BJ (cell line): ENCODE data around the gene FBXL7. TPM values are rescaled to one million over a fixed set of nuclear protein-coding genes. Genes with fewer than 3 reads are reported as not detected.

Experiments
- CTCF ChIA-PET: fragments of 350-600 bp; formaldehyde crosslinking; extraction: SDS; loops from one replicate; lab custom pipeline; 2021; ENCODE audit warnings: antibody characterized with exemption, inconsistent platforms; lab: Yijun Ruan, JAX
- POLR2A ChIA-PET: fragments of 300-600 bp; sonication (Branson Sonifier 250); formaldehyde crosslinking; extraction: SDS; loops from one replicate; lab custom pipeline; 2021; ENCODE audit warnings: antibody characterized with exemption; lab: Charles Lee
- DNase-seq: peaks from one replicate; pipeline ENCODE4 v3.0.0-alpha.2; 2011; ENCODE audit warnings: low read depth
- H3K27me3 ChIP-seq: 2 replicates; pipeline ENCODE4 v1.6.0; 2011; ENCODE audit warnings: low read length; ENCODE audit not compliant: control insufficient read depth, insufficient read depth
- H3K36me3 ChIP-seq: 2 replicates; pipeline ENCODE4 v1.5.1; 2011; ENCODE audit warnings: low read length; ENCODE audit not compliant: control insufficient read depth, insufficient read depth
- H3K4me3 ChIP-seq: 2 replicates; pipeline ENCODE4 v1.5.1; 2011; ENCODE audit warnings: low read depth, mild to moderate bottlenecking, control low read depth, low read length
- CTCF ChIP-seq: IDR thresholded peaks from 2 replicates; pipeline ENCODE4 v1.5.1; 2011; ENCODE audit warnings: low read depth, mild to moderate bottlenecking, control low read depth, inconsistent platforms, low read length, moderate library complexity; ENCODE audit not compliant: insufficient read depth
- polyA plus RNA-seq: library from polyadenylated mRNA; depleted of rRNA; stranded (reverse); fragments of >200 nt; gene quantifications from 2 replicates; pipeline ENCODE4 v1.2.3, GENCODE V29; 2011

Gene FBXL7
- polyA plus RNA-seq, 1 experiment = 23.2 TPM

GRCh38 chr5:15951550-15951949, 451.6 kb downstream of the FBXL7 start:
- ChIA-PET POLR2A (no interaction called here), CTCF (no interaction called here)
- Histone ChIP-seq H3K36me3 (peaks cover 5% of the 10 kb centered on the region), H3K4me3 (no peak overlapping the region), H3K27me3 (no peaks in the 10 kb centered on the region)
- no peak for DNase-seq
- no peak for TF ChIP-seq CTCF

DNA sequence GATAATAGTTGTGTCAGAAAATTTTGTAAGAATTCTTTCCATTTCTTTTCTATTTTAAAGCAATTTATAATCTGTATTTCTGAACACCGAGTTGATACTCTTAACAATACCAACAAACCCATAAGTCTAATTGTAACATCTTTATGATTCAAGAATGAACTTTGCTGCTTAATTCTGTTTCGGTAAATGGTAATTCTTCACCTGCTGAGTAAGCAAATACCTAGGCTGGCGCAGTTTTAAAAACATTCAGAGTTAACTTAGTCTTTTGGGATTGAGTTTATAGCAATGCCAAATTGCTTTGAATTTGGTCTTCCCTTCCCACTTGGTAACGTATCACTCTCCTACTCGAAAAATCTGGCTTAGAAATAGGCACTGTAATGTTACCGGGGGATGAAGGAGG, 456.6 kb downstream of the FBXL7 start:
- ChIA-PET CTCF (no interaction called here), POLR2A (no interaction called here)
- Histone ChIP-seq H3K4me3 (no peak overlapping the region), H3K27me3 (no peaks in the 10 kb centered on the region), H3K36me3 (peaks cover 2% of the 10 kb centered on the region)
- no peak for DNase-seq
- TF ChIP-seq CTCF = no peak

- POLR2A ChIA-PET = no interaction called here
- Histone ChIP-seq H3K4me3 (no peak overlapping the region), H3K27me3 (no peaks in the 10 kb centered on the region), H3K36me3 (no peaks in the 10 kb centered on the region)
- no peak for DNase-seq
- CTCF ChIA-PET = no interaction called here
- TF ChIP-seq CTCF = no peak
Measured at GRCh38 chr5:15957124-15957523, 457.1 kb downstream of the FBXL7 start.

GRCh38 chr5:15959370-15960164, 459.6 kb downstream of the FBXL7 start:
- H3K36me3 ChIP-seq = no peaks in the 10 kb centered on the region
- ChIA-PET CTCF (interaction anchor here (1.3 kb wide), 1 partner anchor 14 kb away, joined by 4 read pairs; no protein-coding TSS in a partner anchor), POLR2A (no interaction called here)
- H3K27me3 ChIP-seq = no peaks in the 10 kb centered on the region
- no peak overlapping the region for H3K4me3 ChIP-seq
- no peak for TF ChIP-seq CTCF
- DNase-seq = no peak

- H3K27me3 ChIP-seq = no peaks in the 10 kb centered on the region
- CTCF ChIA-PET = no interaction called here
- H3K36me3 ChIP-seq = no peaks in the 10 kb centered on the region
- no peak for TF ChIP-seq CTCF
- H3K4me3 ChIP-seq = no peak overlapping the region
- POLR2A ChIA-PET = no interaction called here
- DNase-seq = no peak
Measured at GRCh38 chr5:15966066-15966640, 466.2 kb downstream of the FBXL7 start.
